ENCODE measurements around the gene ATP5PB. TPM values are rescaled to one million over a fixed set of nuclear protein-coding genes. Genes with fewer than 3 reads are reported as not detected.

ATP5PB gene
- polyA plus RNA-seq, 1 experiment: 519 TPM

DNA sequence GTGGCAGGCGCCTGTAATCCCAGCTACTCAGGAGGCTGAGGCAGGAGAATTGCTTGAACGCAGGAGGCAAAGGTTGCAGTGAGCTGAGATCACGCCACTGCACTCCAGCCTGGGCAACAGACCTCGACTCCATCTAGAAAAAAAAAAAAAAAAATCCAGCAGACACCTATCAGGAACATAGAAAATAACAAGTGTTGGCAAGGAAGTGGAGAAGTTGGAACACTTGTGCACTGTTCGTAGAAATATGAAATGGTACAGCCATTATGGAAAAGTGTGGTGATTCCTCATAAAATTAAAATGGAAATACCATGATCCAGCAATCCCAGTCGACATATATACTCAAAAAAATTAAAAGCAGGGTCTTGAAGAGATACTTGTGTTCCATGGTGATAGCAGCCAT lies 12.5 kb downstream of the ATP5PB start:
- no peak overlapping the region for H3K4me3 ChIP-seq (ENCODE audit: low read depth, low read length)
- ChIA-PET POLR2A (no interaction called here), CTCF (interaction anchor here (1.0 to 2.4 kb wide), 3 partner anchors 20 to 307 kb away, joined by 3 to 11 read pairs (median 9); no protein-coding TSS in a partner anchor)
- no peak overlapping the region for H3K27ac ChIP-seq (ENCODE audit: low read depth, low read length)
- DNase-seq (ENCODE audit: low read depth, low spot score): no peak
- TF ChIP-seq, protein P1, sequence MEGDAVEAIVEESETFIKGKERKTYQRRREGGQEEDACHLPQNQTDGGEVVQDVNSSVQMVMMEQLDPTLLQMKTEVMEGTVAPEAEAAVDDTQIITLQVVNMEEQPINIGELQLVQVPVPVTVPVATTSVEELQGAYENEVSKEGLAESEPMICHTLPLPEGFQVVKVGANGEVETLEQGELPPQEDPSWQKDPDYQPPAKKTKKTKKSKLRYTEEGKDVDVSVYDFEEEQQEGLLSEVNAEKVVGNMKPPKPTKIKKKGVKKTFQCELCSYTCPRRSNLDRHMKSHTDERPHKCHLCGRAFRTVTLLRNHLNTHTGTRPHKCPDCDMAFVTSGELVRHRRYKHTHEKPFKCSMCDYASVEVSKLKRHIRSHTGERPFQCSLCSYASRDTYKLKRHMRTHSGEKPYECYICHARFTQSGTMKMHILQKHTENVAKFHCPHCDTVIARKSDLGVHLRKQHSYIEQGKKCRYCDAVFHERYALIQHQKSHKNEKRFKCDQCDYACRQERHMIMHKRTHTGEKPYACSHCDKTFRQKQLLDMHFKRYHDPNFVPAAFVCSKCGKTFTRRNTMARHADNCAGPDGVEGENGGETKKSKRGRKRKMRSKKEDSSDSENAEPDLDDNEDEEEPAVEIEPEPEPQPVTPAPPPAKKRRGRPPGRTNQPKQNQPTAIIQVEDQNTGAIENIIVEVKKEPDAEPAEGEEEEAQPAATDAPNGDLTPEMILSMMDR (IDR thresholded peaks at IDR 0.05; ENCODE audit: low read depth, low read length): no peak
- H3K9me3 ChIP-seq (ENCODE audit: control insufficient read depth, insufficient read depth, low read length): no peaks in the 10 kb centered on the region
- H3K27me3 ChIP-seq (ENCODE audit: control insufficient read depth, insufficient read depth, low read length): no peaks in the 10 kb centered on the region

DNA sequence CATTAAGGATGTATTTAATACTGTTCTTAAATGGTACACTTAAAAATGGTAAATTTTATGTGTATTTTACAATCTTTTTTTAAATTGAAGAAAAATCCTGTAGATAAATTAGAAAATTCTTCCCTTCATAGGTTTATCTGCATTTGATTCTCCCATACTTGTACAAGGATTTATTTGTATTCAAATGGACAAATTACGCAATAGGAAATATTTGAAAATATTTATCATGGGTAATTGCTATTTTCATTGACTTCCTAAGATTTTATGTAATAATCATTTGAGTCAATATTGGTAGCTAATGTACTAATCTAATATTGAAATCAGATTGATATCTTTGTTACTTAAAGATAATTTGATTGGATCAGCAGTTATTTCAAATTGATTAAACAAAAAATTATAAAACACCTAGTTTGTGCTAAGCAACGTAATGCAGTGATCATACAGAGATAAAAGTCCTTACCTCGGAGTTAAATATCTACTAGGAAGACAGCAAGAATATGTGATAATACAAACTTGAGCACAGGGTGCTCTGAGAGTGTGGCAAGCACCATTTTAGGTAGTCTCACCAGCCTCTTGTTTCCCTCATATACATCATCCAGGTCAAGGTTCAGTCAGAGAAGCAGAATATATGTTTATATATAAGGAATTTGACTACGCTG lies 13.2 kb downstream of the ATP5PB start:
- ChIA-PET POLR2A (interaction anchor here (0.5 to 2.1 kb wide), 6 partner anchors 71 to 1060 kb away, joined by 3 to 7 read pairs (median 4); no protein-coding TSS in a partner anchor), CTCF (interaction anchor here (0.7 to 2.4 kb wide), 4 partner anchors 19 to 305 kb away, joined by 3 to 11 read pairs (median 7); no protein-coding TSS in a partner anchor)
- H3K9me3 ChIP-seq (ENCODE audit: control insufficient read depth, insufficient read depth, low read length): no peaks in the 10 kb centered on the region
- H3K27ac ChIP-seq (ENCODE audit: low read depth, low read length): peak overlapping the region; percentile 68
- TF ChIP-seq, protein P1 (IDR thresholded peaks at IDR 0.05; ENCODE audit: low read depth, low read length): no peak
- no peak overlapping the region for H3K4me3 ChIP-seq (ENCODE audit: low read depth, low read length)
- DNase-seq (ENCODE audit: low read depth, low spot score): no peak
- H3K27me3 ChIP-seq (ENCODE audit: control insufficient read depth, insufficient read depth, low read length): no peaks in the 10 kb centered on the region

- peak; percentile 81 for DNase-seq (ENCODE audit: low read depth, low spot score)
- TF ChIP-seq, protein P1 (IDR thresholded peaks at IDR 0.05; ENCODE audit: low read depth, low read length): no peak
- Histone ChIP-seq H3K27me3 (ENCODE audit: control insufficient read depth, insufficient read depth, low read length) (no peaks in the 10 kb centered on the region), H3K27ac (ENCODE audit: low read depth, low read length) (peak overlapping the region; percentile 68), H3K9me3 (ENCODE audit: control insufficient read depth, insufficient read depth, low read length) (no peaks in the 10 kb centered on the region), H3K4me3 (ENCODE audit: low read depth, low read length) (no peak overlapping the region)
- ChIA-PET CTCF (interaction anchor here (0.6 to 2.4 kb wide), 5 partner anchors 19 to 304 kb away, joined by 3 to 11 read pairs (median 5); no protein-coding TSS in a partner anchor), POLR2A (interaction anchor here (0.5 to 2.1 kb wide), 9 partner anchors 12 to 1060 kb away, joined by 3 to 7 read pairs (median 3); no protein-coding TSS in a partner anchor)
Measured at GRCh38 chr1:111463029-111463683, 13.9 kb downstream of the ATP5PB start.

GRCh38 chr1:111465754-111466153 lies 16.5 kb downstream of the ATP5PB start:
- Histone ChIP-seq H3K4me3 (ENCODE audit: low read depth, low read length) (no peak overlapping the region), H3K27ac (ENCODE audit: low read depth, low read length) (no peak overlapping the region), H3K27me3 (ENCODE audit: control insufficient read depth, insufficient read depth, low read length) (no peaks in the 10 kb centered on the region), H3K9me3 (ENCODE audit: control insufficient read depth, insufficient read depth, low read length) (no peaks in the 10 kb centered on the region)
- TF ChIP-seq, protein P1 (IDR thresholded peaks at IDR 0.05; ENCODE audit: low read depth, low read length): no peak
- no peak for DNase-seq (ENCODE audit: low read depth, low spot score)
- CTCF ChIA-PET: interaction anchor here (1.7 to 2.6 kb wide), 2 partner anchors 16 to 42 kb away, joined by 12 to 13 read pairs; no protein-coding TSS in a partner anchor
- POLR2A ChIA-PET: no interaction called here

DNA sequence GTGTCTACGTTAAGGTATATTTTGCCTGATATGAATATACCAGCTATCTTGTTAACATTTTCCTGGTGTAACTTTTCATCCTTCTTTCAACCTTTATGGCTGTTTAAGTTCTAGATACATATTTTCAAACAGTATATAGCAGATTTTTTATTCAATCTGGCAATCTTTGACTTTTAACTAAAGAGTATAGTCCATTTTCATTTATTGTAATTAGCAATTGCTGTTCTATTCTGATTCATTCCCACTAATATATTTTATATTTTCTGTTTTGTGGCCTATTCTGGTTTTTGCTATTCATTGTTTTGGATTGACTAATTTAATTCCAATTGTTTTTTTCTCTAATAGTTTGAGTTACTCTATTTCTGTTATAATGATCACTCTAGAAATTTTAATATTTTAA lies 17.2 kb downstream of the ATP5PB start:
- TF ChIP-seq, protein P1 (IDR thresholded peaks at IDR 0.05; ENCODE audit: low read depth, low read length): no peak
- no peaks in the 10 kb centered on the region for H3K27me3 ChIP-seq (ENCODE audit: control insufficient read depth, insufficient read depth, low read length)
- POLR2A ChIA-PET: no interaction called here
- no peak for DNase-seq (ENCODE audit: low read depth, low spot score)
- H3K27ac ChIP-seq (ENCODE audit: low read depth, low read length): no peak overlapping the region
- no peak overlapping the region for H3K4me3 ChIP-seq (ENCODE audit: low read depth, low read length)
- CTCF ChIA-PET: interaction anchor here (1.9 to 2.6 kb wide), 2 partner anchors 15 to 42 kb away, joined by 7 to 12 read pairs; no protein-coding TSS in a partner anchor
- H3K9me3 ChIP-seq (ENCODE audit: control insufficient read depth, insufficient read depth, low read length): no peaks in the 10 kb centered on the region

All from AG04450 (cell line).